ENCODE data around the gene LONP1.
A peak's percentile ranks its signal among the peaks of the same experiment; 100 is the strongest.

LONP1 gene

GRCh38 chr19:5677136-5677535 is 42.8 kb downstream of the LONP1 start:
- DNase-seq = no peak

GRCh38 chr19:5676772-5677105 is 43.2 kb downstream of the LONP1 start:
- DNase-seq = no peak

GRCh38 chr19:5676105-5676771 is 43.7 kb downstream of the LONP1 start:
- DNase-seq = no peak

- no peak for DNase-seq
These were observed 45.2 kb downstream of the LONP1 start for GRCh38 chr19:5674714-5675113.

GRCh38 chr19:5673752-5674151 is 46.2 kb downstream of the LONP1 start:
- no peak for DNase-seq

GRCh38 chr19:5672708-5673459 is 47.1 kb downstream of the LONP1 start:
- DNase-seq = no peak

- DNase-seq = no peak
These were observed 48.3 kb downstream of the LONP1 start for GRCh38 chr19:5671600-5671999.

GRCh38 chr19:5669212-5669611 is 50.7 kb downstream of the LONP1 start:
- no peak for DNase-seq

GRCh38 chr19:5667751-5668271 is 52.1 kb downstream of the LONP1 start:
- no peak for DNase-seq

GRCh38 chr19:5666921-5667610 is 52.9 kb downstream of the LONP1 start:
- DNase-seq = no peak

GRCh38 chr19:5665781-5666513 is 54.0 kb downstream of the LONP1 start:
- peak; percentile 54 for DNase-seq

GRCh38 chr19:5664515-5664914 is 55.4 kb downstream of the LONP1 start:
- DNase-seq = no peak

- DNase-seq = no peak
These were observed 56.0 kb downstream of the LONP1 start for GRCh38 chr19:5663904-5664303.

- no peak for DNase-seq
These were observed 58.5 kb downstream of the LONP1 start for GRCh38 chr19:5661483-5661882.

- no peak for DNase-seq
These were observed 64.5 kb downstream of the LONP1 start for GRCh38 chr19:5655412-5655811.

GRCh38 chr19:5654931-5655330 is 65.0 kb downstream of the LONP1 start:
- no peak for DNase-seq

GRCh38 chr19:5652261-5652660 is 67.7 kb downstream of the LONP1 start:
- DNase-seq = no peak

- DNase-seq = no peak
These were observed 68.6 kb downstream of the LONP1 start for GRCh38 chr19:5651361-5651760.

- DNase-seq = no peak
These were observed 71.5 kb downstream of the LONP1 start for GRCh38 chr19:5648464-5648863.

- no peak for DNase-seq
These were observed 73.2 kb downstream of the LONP1 start for GRCh38 chr19:5646703-5647102.

- DNase-seq = no peak
These were observed 74.5 kb downstream of the LONP1 start for GRCh38 chr19:5645409-5645808.

GRCh38 chr19:5644037-5644436 is 75.9 kb downstream of the LONP1 start:
- no peak for DNase-seq

GRCh38 chr19:5643060-5643459 is 76.9 kb downstream of the LONP1 start:
- DNase-seq = no peak
